ENCODE data around the gene GPRIN3.

The GPRIN3 gene

DNA sequence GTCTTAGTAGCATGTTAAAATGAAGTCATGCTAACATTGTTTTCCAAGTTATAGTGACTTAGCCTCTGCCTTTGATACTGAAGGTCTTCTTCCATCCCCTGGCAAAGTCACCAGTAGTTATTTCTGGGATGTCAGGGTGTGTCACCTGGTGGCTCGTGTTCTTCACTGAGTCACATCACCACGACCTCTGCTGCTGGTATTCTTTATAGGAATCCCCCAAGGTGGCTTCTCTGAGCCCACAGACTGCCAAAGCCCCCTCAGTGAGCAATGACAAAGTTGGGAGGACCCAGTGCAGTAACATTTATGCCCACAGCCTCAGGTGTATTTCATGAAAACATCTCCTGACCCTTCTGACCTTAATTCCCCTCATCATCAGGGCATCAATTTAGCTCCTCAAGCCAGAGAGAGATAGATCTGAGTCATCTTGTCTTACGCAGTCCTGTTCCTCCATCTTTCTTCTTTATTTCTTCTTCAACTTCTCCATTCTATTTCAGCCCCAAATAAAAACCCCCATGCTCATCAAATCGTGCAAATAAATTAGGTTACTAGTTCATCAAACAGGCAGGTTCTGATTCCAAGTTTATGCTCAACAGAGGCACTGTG is 29.3 kb upstream of the GPRIN3 start:
- Histone ChIP-seq H3K36me3 (ENCODE audit: control insufficient read depth in 2 of 2, insufficient read depth in 2 of 2, low read length in 2 of 2) (no peaks in the 10 kb centered on the region), H3K4me3 (ENCODE audit: low read length in 2 of 2) (no peak overlapping the region), H3K4me1 (ENCODE audit: control insufficient read depth in 2 of 2, insufficient read depth in 2 of 2, low read length in 2 of 2) (peaks cover 0 to 2% of the 10 kb centered on the region in 2 donors), H3K9me3 (ENCODE audit: control insufficient read depth in 2 of 2, low read length in 2 of 2) (no peaks in the 10 kb centered on the region), H3K27ac (ENCODE audit: low read depth in 2 of 2, low read length in 2 of 2) (no peak overlapping the region), H3K27me3 (ENCODE audit: control insufficient read depth in 2 of 2, insufficient read depth in 2 of 2, low read length in 2 of 2) (no peaks in the 10 kb centered on the region), H3K9ac (ENCODE audit: low read depth in 1 of 2, low read length in 2 of 2) (no peak overlapping the region)

DNA sequence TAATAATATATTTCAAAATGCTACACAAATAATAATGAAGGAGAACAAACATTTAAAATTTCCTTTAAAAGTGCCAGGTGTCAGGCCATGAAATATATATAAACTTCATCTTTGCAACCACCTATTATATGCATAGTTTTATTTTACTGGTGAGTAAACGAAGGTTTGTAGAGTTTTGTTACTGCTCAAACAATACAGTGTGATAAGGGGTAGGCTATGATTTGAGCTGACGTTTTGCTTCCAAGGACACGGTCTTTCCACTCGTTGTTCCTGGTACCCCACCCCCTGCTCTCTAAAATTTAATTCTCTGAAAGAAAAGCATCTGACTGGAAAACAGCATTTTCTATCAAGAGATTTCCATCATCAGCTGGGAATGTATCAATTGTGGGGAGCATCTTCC is 27.2 kb upstream of the GPRIN3 start:
- H3K4me3 ChIP-seq (ENCODE audit: low read length in 2 of 2) = no peak overlapping the region
- no peak overlapping the region for H3K9ac ChIP-seq (ENCODE audit: low read depth in 1 of 2, low read length in 2 of 2)
- H3K9me3 ChIP-seq (ENCODE audit: control insufficient read depth in 2 of 2, low read length in 2 of 2) = no peaks in the 10 kb centered on the region
- no peak overlapping the region for H3K27ac ChIP-seq (ENCODE audit: low read depth in 2 of 2, low read length in 2 of 2)
- no peaks in the 10 kb centered on the region for H3K36me3 ChIP-seq (ENCODE audit: control insufficient read depth in 2 of 2, insufficient read depth in 2 of 2, low read length in 2 of 2)
- peaks cover 0 to 2% of the 10 kb centered on the region in 2 donors for H3K4me1 ChIP-seq (ENCODE audit: control insufficient read depth in 2 of 2, insufficient read depth in 2 of 2, low read length in 2 of 2)
- no peaks in the 10 kb centered on the region for H3K27me3 ChIP-seq (ENCODE audit: control insufficient read depth in 2 of 2, insufficient read depth in 2 of 2, low read length in 2 of 2)

DNA sequence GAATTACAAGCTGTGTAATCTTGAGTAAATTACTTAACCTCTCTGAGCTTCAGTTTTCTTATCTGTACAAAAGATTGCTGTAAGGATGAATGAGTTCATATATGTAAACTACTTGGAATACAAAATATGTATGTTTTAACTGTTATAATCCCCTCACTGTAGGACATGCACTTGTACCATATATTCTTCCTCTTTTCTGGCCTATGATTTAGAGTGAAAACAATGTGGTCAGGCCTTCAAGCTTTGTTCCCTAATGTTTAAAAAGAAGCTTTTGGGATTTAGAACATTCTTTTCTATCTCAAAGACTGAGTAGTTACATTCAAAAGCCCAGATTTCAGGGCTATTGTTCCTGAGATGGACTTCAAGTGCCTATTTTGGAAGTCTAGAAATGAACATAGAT is 26.7 kb upstream of the GPRIN3 start:
- H3K27me3 ChIP-seq (ENCODE audit: control insufficient read depth in 2 of 2, insufficient read depth in 2 of 2, low read length in 2 of 2) = no peaks in the 10 kb centered on the region
- H3K36me3 ChIP-seq (ENCODE audit: control insufficient read depth in 2 of 2, insufficient read depth in 2 of 2, low read length in 2 of 2) = no peaks in the 10 kb centered on the region
- H3K27ac ChIP-seq (ENCODE audit: low read depth in 2 of 2, low read length in 2 of 2) = no peak overlapping the region
- no peak overlapping the region for H3K4me3 ChIP-seq (ENCODE audit: low read length in 2 of 2)
- H3K9ac ChIP-seq (ENCODE audit: low read depth in 1 of 2, low read length in 2 of 2) = no peak overlapping the region
- H3K9me3 ChIP-seq (ENCODE audit: control insufficient read depth in 2 of 2, low read length in 2 of 2) = no peaks in the 10 kb centered on the region
- peaks cover 0 to 2% of the 10 kb centered on the region in 2 donors for H3K4me1 ChIP-seq (ENCODE audit: control insufficient read depth in 2 of 2, insufficient read depth in 2 of 2, low read length in 2 of 2)

DNA sequence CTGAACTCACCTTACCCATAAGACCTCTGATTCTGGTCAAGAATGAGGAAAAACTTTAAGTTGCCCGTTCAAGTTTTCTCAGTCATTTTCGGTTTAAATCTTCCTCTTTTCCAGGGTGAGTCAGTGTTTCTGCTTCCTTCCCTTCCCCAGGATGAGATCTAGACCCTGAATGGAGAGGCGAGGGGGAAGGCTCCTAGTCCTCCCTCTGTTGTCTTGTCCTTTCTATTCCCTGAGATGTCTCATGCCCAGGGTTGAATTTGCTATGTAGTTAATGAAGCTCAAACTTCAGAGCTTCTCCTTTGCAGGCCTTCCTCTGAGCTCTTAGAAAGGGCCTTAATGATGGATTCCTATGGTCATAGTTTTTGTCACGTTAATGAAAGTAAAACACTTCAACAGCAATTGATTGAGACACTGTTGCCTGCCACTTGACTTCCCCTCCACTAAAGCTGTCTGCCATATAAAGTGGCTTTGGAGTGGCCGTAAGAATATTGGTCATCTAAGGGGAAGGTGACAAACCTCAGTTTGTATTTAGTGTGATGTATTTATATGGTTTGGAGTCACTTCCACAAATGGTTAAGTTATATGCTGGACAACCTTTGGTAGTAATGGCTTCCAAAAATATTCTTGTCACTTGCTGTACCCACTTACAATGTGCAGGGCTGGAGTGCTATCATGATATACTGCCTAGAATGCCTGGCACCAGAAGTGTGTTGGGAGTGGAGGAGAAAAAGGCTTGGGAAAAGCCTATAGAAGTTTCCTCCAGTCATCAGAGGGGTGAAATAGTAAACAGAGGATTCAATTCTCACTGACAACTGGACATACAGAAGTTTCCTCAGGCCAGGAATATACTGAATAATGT is 24.3 kb upstream of the GPRIN3 start:
- Histone ChIP-seq H3K9me3 (ENCODE audit: control insufficient read depth in 2 of 2, low read length in 2 of 2) (no peaks in the 10 kb centered on the region), H3K27ac (ENCODE audit: low read depth in 2 of 2, low read length in 2 of 2) (peak overlapping the region in 1 of 2 donors; percentile 14), H3K4me1 (ENCODE audit: control insufficient read depth in 2 of 2, insufficient read depth in 2 of 2, low read length in 2 of 2) (peaks cover 0 to 2% of the 10 kb centered on the region in 2 donors), H3K36me3 (ENCODE audit: control insufficient read depth in 2 of 2, insufficient read depth in 2 of 2, low read length in 2 of 2) (no peaks in the 10 kb centered on the region), H3K9ac (ENCODE audit: low read depth in 1 of 2, low read length in 2 of 2) (no peak overlapping the region), H3K4me3 (ENCODE audit: low read length in 2 of 2) (no peak overlapping the region), H3K27me3 (ENCODE audit: control insufficient read depth in 2 of 2, insufficient read depth in 2 of 2, low read length in 2 of 2) (no peaks in the 10 kb centered on the region)

DNA sequence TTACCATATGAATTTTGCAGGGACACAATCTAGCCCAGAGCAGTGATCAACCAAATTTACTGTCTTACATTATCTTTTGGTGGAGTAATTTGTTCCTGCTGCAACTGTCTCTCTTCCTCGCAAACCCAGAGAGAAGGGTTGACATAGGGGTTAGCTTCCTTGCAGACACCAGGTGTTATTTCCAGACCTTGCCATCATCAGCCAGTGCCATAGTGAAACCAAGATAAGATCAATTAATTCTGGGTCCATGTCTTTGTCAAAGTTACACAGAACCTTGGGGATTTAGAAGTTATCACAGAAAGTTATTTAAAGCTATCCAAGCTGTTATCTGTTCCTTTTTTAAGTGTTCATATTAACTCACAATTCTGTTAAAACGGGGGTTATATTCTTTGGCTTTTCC is 23.6 kb upstream of the GPRIN3 start:
- Histone ChIP-seq H3K9me3 (ENCODE audit: control insufficient read depth in 2 of 2, low read length in 2 of 2) (no peaks in the 10 kb centered on the region), H3K36me3 (ENCODE audit: control insufficient read depth in 2 of 2, insufficient read depth in 2 of 2, low read length in 2 of 2) (no peaks in the 10 kb centered on the region), H3K27me3 (ENCODE audit: control insufficient read depth in 2 of 2, insufficient read depth in 2 of 2, low read length in 2 of 2) (no peaks in the 10 kb centered on the region), H3K27ac (ENCODE audit: low read depth in 2 of 2, low read length in 2 of 2) (no peak overlapping the region), H3K9ac (ENCODE audit: low read depth in 1 of 2, low read length in 2 of 2) (no peak overlapping the region), H3K4me3 (ENCODE audit: low read length in 2 of 2) (no peak overlapping the region), H3K4me1 (ENCODE audit: control insufficient read depth in 2 of 2, insufficient read depth in 2 of 2, low read length in 2 of 2) (peaks cover 0 to 2% of the 10 kb centered on the region in 2 donors)

DNA sequence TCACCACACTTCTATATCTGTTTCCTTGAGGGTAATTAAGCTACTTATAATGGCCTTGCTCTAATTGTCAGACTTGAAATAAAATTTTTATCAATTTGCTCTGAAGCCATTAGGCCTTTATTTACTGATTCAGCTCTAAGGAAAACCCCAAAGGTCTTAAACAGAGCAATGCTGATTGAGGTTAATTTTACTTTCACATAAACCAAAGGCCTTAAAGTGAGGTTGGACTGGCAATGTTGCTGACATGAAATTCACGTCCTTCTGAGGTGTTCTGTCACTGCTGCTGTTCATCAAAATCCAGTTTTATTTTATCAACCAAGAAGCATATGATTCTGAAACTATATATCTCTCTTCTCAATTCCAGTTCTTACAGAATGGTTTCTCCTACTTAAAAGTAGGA is 21.7 kb upstream of the GPRIN3 start:
- no peaks in the 10 kb centered on the region for H3K36me3 ChIP-seq (ENCODE audit: control insufficient read depth in 2 of 2, insufficient read depth in 2 of 2, low read length in 2 of 2)
- H3K27me3 ChIP-seq (ENCODE audit: control insufficient read depth in 2 of 2, insufficient read depth in 2 of 2, low read length in 2 of 2) = no peaks in the 10 kb centered on the region
- H3K9me3 ChIP-seq (ENCODE audit: control insufficient read depth in 2 of 2, low read length in 2 of 2) = no peaks in the 10 kb centered on the region
- no peak overlapping the region for H3K4me3 ChIP-seq (ENCODE audit: low read length in 2 of 2)
- H3K27ac ChIP-seq (ENCODE audit: low read depth in 2 of 2, low read length in 2 of 2) = no peak overlapping the region
- H3K9ac ChIP-seq (ENCODE audit: low read depth in 1 of 2, low read length in 2 of 2) = no peak overlapping the region
- H3K4me1 ChIP-seq (ENCODE audit: control insufficient read depth in 2 of 2, insufficient read depth in 2 of 2, low read length in 2 of 2) = peaks cover 0 to 2% of the 10 kb centered on the region in 2 donors

DNA sequence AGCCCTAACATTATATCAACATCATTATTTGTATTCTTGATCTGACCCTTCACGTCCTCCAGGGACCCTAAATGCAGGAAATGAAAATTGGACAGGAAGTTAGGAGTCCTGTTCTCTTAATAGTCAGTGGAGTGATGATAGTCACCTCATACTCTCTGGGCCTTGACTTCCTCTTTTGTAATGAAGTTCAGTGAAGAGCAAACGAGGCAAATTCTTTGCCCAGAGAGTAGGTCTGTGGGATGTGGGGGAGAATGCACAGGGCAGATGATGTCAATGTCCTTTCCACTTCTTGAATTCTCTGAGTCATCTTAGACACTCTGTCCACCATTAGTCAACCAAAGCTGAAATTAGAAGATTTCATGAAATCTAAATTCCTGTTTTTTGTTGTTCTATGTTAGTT is 17.1 kb upstream of the GPRIN3 start:
- Histone ChIP-seq H3K36me3 (ENCODE audit: control insufficient read depth in 2 of 2, insufficient read depth in 2 of 2, low read length in 2 of 2) (no peaks in the 10 kb centered on the region), H3K9ac (ENCODE audit: low read depth in 1 of 2, low read length in 2 of 2) (no peak overlapping the region), H3K9me3 (ENCODE audit: control insufficient read depth in 2 of 2, low read length in 2 of 2) (no peaks in the 10 kb centered on the region), H3K27me3 (ENCODE audit: control insufficient read depth in 2 of 2, insufficient read depth in 2 of 2, low read length in 2 of 2) (no peaks in the 10 kb centered on the region), H3K4me1 (ENCODE audit: control insufficient read depth in 2 of 2, insufficient read depth in 2 of 2, low read length in 2 of 2) (no peaks in the 10 kb centered on the region), H3K4me3 (ENCODE audit: low read length in 2 of 2) (no peak overlapping the region), H3K27ac (ENCODE audit: low read depth in 2 of 2, low read length in 2 of 2) (no peak overlapping the region)

DNA sequence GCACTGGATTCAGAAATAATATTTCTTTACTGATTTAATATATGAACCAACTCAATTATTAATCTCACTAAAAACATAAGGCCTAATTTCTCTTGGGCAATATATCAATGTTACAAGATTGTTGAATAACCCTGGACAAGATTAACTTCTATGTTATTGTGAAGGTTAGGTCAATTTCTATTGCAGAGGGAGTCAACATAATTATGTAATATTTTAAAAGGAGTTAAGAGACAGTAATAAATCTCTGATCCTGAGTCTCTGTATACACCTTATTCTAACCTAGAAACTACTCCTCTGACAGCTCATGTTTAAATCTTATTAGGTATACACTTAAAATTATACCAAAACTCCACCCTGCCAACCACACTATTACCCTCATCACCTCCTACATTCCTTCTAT is 15.1 kb upstream of the GPRIN3 start:
- no peaks in the 10 kb centered on the region for H3K27me3 ChIP-seq (ENCODE audit: control insufficient read depth in 2 of 2, insufficient read depth in 2 of 2, low read length in 2 of 2)
- H3K27ac ChIP-seq (ENCODE audit: low read depth in 2 of 2, low read length in 2 of 2) = no peak overlapping the region
- H3K4me3 ChIP-seq (ENCODE audit: low read length in 2 of 2) = no peak overlapping the region
- H3K4me1 ChIP-seq (ENCODE audit: control insufficient read depth in 2 of 2, insufficient read depth in 2 of 2, low read length in 2 of 2) = no peaks in the 10 kb centered on the region
- no peak overlapping the region for H3K9ac ChIP-seq (ENCODE audit: low read depth in 1 of 2, low read length in 2 of 2)
- H3K9me3 ChIP-seq (ENCODE audit: control insufficient read depth in 2 of 2, low read length in 2 of 2) = no peaks in the 10 kb centered on the region
- no peaks in the 10 kb centered on the region for H3K36me3 ChIP-seq (ENCODE audit: control insufficient read depth in 2 of 2, insufficient read depth in 2 of 2, low read length in 2 of 2)

DNA sequence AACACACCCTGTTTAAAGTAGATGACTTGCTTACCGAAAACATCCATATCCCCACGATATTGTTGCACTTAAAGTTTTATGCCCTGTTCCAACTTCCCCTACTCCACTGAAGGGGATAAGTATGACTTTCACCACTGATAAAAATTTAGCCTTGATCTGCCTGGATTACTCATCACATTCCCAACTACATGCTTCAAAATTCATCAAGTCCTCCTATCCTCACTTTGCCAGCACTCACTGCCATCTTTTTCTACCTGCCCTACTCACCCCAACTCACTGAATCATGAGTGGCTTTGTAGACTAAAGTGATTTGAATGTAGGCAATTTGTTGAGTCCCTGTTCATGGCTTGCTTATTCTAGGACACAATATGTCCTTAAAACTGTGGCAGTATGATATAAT is 12.2 kb upstream of the GPRIN3 start:
- Histone ChIP-seq H3K9me3 (ENCODE audit: control insufficient read depth in 2 of 2, low read length in 2 of 2) (no peaks in the 10 kb centered on the region), H3K36me3 (ENCODE audit: control insufficient read depth in 2 of 2, insufficient read depth in 2 of 2, low read length in 2 of 2) (no peaks in the 10 kb centered on the region), H3K9ac (ENCODE audit: low read depth in 1 of 2, low read length in 2 of 2) (no peak overlapping the region), H3K4me3 (ENCODE audit: low read length in 2 of 2) (no peak overlapping the region), H3K27ac (ENCODE audit: low read depth in 2 of 2, low read length in 2 of 2) (no peak overlapping the region), H3K4me1 (ENCODE audit: control insufficient read depth in 2 of 2, insufficient read depth in 2 of 2, low read length in 2 of 2) (peaks cover 0 to 10% of the 10 kb centered on the region in 2 donors), H3K27me3 (ENCODE audit: control insufficient read depth in 2 of 2, insufficient read depth in 2 of 2, low read length in 2 of 2) (no peaks in the 10 kb centered on the region)

DNA sequence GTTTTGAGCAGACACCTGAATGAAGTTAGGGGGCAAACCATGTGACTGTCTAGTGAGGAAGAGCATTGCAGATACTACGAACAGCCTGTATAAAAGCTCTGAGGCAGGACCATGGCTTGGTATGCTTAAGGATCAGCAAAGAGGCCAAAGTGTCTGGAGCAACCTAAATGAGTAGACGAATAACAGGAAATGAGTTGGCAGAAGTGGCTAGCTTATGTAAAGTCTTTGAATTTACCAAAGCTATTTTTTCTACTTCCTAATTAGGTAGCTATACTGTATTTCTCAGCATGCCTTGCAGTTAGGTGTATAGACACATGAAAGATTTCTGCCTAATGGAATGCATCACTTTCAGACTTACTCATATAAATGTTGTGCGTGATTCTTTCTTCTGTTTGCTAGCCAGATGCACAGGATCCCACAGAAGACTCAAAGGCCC is 9.3 kb upstream of the GPRIN3 start:
- Histone ChIP-seq H3K4me3 (ENCODE audit: low read length in 2 of 2) (no peak overlapping the region), H3K27me3 (ENCODE audit: control insufficient read depth in 2 of 2, insufficient read depth in 2 of 2, low read length in 2 of 2) (no peaks in the 10 kb centered on the region), H3K9me3 (ENCODE audit: control insufficient read depth in 2 of 2, low read length in 2 of 2) (no peaks in the 10 kb centered on the region), H3K9ac (ENCODE audit: low read depth in 1 of 2, low read length in 2 of 2) (no peak overlapping the region), H3K27ac (ENCODE audit: low read depth in 2 of 2, low read length in 2 of 2) (peak overlapping the region; percentile 20 to 21), H3K36me3 (ENCODE audit: control insufficient read depth in 2 of 2, insufficient read depth in 2 of 2, low read length in 2 of 2) (no peaks in the 10 kb centered on the region), H3K4me1 (ENCODE audit: control insufficient read depth in 2 of 2, insufficient read depth in 2 of 2, low read length in 2 of 2) (peaks cover 0 to 10% of the 10 kb centered on the region in 2 donors)

All from mucosa of rectum (tissue), 2 donors.